ENCODE data around the gene SLC23A1.

GRCh38 chr5:139419226-139420192, 36.4 kb upstream of the SLC23A1 start:
- no peak for TF ChIP-seq CTCF (conservative IDR thresholded peaks at IDR 0.05; ENCODE audit: low read length)
- TF ChIP-seq EZH2phosphoT487 (IDR thresholded peaks at IDR 0.05; ENCODE audit: borderline replicate concordance), result no peak

Measured in Loucy (cell line).